ENCODE results near the gene CABLES1.
"Not testable (repeated sequence)": the region's sequence is repeated elsewhere in the genome, so short reads cannot be mapped to it uniquely, and the experiment has no call there.

Gene CABLES1

DNA sequence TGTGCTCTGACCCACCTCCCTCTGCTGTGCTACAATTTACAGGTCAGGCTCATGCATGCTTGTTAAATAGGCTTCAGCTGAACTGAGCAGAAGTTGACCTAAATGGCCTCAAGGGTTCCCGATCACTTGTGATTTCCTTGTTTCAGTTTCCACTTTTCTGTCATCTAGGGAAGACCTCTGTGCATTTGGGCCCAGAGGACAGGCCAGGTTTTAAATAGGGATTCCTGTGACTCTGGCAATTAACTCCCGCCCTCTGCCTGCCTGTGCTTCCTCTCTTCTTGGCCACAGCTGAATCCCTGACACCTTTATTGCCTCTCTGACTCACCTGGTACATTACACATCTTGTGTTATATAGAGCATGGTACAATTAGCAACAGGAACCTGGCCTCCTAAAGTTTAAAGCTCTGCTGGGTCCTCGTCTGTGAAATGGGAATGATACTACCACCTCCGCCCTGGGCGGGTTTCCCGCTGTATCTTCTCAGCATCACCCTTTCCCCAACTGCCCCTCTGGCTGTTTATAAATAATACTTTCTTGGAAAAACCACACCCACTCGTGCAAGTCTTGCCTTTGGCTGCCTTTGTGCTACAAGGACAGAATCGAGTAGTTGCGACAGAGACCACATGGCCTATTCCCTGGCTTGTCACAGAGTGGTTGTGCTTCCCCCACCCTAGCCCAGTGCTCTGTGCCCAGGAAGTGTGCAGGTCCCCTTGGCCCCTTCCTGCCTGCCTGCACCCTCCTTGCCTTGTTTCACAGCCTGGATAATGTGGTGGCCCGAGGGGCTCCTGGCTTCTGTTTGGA lies 7.9 kb downstream of the CABLES1 start:
- DNase-seq = no peak

DNA sequence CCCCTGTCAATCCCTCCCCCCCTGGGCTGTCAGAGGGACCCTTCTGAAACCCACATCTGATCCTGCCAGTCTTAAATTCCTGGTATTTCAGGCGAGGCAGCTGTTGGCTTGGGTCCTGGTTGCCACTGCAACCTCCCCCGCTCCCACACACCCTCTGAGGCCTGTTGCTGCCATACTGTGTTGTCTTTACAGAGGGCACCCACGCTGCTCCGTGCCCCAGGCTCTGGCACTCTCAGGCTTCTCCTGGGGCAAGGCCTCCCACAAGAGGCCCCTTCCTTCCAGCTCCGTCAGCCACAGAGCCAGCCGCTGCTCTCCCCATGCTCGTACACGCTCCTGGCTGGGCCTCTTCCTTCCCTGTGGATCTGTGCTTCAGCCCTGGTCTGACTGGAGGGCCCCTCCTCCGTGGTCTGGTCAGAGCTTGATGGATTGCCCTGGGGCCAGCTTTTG lies 8.6 kb downstream of the CABLES1 start:
- DNase-seq = no peak

DNA sequence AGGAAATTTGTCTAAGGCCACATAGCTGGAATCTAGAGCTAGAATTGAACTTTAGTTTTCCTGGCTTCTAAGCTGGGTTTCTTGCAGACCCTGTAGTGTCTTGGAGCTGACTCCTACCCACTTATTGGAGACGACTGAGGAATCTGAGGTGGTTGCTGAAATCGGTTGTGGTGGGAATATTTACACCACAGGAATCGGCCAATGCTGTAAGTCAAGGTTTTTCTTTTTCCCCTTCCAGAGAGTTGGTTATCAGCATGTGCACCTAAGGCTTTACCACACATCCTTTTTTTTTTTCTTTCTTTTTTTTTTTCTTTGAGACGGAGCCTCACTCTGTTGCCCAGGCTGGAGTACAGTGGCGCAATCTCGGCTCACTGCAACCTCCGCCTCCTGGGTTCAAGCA lies 9.4 kb downstream of the CABLES1 start:
- DNase-seq = no peak

DNA sequence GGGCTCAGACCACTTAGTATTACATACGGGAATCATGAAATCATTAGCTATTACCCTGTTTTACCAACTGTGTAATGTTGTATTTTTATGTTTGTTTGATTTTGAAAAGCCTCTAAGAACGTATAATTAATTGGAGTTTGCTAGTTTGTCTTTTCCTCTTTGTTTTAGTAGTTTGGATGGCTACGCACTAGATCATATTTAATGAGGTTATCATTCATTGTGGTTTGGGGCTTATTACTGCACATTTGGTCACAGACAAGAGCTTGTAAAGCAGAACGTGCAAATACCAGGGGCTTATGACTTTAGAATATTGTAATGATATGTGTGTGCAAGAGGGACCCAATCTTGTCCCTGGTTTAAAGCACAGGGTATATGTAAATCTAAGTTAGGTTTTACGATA lies 10.3 kb downstream of the CABLES1 start:
- no peak for DNase-seq

DNA sequence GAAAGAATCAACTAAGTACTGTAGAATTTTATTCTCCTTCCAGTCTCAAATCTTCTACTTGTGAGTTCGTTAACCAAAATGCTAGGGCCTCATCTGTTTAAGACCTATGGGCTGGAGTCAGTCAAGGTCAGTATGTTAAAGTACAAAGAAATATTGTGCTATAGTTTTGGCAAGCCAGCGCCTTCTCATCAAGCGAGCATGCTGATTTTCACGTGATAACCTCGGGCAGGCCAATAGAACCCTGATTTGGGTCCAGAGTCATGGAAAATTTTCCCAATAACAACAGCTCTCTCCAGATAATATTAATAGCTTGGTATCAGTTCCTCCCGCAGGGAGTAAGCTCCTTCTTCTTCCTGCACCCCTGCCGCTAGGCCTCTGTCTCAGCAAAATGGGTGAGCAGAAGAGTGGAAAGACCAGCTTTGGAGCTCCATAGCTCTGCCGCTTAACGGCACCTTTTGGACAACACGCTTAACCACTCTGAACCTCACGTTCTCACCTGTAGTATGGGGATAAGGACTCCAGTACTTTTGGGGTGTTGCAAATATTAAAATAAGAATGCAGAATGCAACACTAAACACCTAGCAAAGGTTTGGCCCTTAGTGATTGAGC lies 11.7 kb downstream of the CABLES1 start:
- DNase-seq = no peak

DNA sequence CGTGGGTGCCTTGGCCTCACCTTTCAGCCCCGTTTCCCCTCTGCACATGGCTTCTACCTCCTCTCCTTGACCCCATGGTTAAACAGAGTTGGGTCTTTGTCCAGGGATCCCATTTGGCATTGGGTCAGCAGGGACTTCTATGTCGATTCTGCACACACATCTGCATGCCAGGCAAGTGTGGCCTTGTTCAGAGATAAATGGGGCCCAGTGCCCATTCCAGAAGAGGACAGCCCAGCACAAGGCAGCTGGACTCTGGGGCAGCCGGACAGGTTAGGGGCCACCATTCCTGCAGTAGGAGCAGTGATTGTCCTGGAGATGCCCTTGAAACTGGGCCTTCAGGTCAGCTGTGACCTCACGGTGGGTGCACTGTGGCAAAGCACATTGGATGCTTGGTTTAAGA lies 13.1 kb downstream of the CABLES1 start:
- no peak for DNase-seq

DNA sequence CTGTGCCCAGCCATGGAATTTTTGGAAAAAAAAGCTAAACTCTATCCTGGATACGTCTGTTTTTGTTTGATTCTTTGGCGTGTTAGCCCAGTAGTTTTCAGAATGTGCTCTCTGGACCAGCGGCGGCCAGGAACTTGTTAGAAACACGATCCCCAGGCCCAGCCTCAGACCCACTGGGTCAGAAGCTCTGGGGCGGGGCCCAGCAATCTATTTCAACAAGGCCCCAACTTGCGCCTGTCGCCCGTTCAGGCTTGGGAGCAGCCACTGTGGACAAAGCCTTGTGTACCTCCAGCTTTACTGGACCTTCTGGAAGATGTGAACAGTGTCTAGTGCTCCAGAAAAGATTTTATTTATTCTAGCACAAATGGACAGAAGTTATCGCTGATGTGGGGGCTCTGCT lies 14.3 kb downstream of the CABLES1 start:
- no peak for DNase-seq

DNA sequence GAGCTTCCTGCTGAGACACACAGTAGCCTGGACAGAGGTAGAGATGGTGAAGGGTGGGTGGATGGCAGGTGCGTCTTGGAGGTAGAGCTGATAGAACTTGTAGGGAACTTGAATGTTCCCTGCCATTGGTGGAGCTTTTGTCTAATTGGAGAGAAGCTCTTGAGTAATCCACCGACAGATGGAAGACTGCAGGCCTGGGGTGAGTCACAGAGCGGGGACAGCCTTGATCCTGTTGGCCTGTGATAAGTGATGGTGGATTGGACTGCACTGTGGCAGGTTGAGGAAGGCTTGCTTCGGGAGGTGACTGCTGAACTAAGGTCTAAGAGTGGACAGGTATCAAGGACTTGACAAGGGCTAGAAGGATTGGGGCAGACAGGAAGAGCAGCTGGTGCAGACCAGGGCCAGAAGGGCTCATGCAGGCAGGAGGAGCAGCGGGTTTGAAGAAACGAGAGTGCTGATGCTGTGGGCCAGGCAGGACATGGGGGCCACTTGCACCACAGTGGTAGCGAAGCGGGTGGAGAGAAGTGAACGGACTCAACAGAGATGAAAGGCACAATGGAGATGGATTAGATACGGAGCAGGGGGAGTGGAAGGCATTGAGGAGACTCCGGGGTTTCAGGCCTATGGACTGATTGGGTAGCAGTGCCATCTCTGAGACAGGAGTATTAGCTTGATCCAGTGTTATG lies 16.3 kb downstream of the CABLES1 start:
- no peak for DNase-seq

DNA sequence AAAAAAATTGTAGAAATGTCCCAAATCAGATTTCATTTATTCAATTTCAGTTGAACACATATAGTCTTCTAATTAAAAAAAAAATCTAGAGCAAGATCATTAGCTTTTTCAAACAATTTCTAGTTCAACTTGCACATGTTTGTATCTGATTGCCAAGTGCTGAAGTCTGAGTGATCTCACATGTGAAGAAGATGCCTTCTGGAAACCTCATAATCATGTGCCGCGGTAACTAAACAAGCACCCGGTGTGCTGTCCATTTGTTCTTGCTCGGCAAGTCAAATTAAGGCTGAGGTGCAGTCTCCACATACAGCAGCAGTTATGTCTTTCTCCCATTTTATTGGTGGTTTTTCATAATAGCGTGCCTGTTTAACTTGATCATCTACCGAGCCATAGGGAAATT lies 18.7 kb downstream of the CABLES1 start:
- no peak for DNase-seq

DNA sequence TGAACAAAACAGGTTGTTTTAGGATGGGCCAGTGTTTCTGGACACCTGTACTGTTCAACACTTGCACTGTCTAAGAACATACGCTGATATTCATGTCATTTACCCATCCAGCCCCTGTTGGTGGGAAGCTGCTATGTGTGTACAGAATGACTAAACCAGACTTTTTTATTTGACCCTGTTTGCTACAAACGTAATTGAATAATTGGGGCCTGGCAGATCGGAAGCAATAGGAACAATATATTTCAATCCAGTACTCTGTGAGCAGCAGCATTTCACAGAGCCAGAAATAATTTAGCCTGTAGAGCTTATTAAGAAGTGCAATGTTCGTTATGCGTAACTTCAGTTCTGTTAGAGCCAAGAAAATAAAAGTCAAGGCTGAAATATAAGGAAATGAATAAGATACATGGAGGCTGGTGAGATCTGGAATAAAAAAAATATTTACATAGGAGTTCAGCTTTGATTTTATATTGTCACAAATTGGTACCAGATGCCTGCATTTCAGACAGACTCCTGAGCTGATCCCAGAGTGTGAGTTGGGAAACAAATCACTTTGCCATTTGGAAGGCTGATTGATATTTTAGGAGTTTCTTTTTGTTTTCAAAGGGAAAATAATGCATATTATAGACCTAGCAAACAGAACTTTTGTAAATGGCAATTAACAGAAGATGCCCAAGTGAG lies 19.7 kb downstream of the CABLES1 start:
- no peak for DNase-seq

DNA sequence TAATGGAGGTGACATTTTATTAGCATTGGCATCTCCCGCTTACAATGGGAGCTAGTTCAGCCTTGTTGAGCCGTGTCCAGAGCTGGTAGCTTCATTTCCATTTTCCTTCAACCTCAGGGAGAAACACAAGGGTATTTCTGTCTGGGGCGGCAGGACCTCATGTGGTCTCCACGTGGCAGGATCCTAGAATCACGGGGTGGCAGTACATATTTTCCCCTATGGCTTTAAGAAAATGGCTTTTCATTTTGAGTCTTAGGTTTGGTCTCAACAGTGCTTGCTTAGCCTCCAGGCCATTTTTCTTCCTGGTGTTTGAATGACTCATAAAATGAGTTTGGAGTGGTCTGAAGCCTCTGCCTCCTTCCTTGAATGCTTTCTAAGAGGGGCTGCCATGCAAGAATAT lies 20.3 kb downstream of the CABLES1 start:
- no peak for DNase-seq

DNA sequence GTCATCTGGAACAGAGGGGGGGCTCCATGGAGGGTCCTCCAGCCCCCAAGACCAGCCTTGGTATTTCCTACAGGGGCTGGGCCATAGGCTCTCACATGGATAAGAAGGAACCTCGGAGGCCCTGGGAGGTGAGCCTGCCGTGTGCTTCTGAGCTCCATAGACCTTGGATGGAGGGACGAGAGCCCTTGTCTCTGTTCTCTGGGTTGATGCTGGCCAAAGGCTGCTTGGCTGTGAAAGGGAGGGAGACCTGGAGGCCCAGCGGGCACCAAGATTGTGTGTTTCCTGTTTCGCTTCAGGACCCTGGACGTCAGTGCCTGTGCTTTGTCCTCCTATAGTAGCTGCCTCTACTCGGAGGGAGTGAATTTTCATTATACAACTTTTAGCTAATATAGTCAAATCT lies 20.8 kb downstream of the CABLES1 start:
- no peak for DNase-seq

DNA sequence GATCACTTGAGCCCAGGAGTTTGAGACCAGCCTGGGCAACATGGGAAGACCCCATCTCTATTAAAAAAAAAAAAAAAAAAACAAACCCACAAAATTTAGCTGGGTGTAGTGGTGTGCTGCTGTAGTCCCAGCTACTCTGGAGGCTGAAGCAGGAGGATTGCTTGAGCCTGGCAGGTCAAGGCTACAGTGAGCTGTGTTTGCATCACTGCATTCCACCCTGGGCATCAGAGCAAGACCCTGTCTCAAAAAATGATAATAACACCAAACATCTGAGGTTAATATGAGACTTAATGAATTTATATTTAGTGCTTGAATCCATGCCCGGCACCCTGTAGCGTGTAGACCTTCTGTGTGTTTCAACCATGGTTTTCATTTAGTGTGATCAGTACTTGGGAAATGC lies 22.8 kb downstream of the CABLES1 start:
- DNase-seq = no peak

DNA sequence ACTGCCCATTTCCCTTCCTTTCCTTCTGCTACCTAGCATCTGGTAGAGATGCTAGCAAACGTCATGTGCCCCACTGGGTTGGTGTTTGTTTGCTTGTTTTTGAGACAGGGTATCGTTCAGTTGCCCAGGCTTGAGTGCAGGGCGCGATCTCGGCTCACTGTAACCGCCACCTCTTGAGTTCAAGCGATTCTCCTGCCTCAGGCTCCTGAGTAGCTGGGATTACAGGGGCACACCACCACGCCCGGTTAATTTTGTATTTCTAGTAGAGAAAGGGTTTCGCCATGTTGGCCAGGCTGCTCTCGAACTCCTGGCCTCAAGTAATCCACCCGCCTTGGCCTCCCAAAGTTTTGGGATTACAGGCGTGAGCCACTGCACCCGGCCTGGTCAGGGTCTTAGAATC lies 23.6 kb downstream of the CABLES1 start:
- DNase-seq = not testable (repeated sequence)

DNA sequence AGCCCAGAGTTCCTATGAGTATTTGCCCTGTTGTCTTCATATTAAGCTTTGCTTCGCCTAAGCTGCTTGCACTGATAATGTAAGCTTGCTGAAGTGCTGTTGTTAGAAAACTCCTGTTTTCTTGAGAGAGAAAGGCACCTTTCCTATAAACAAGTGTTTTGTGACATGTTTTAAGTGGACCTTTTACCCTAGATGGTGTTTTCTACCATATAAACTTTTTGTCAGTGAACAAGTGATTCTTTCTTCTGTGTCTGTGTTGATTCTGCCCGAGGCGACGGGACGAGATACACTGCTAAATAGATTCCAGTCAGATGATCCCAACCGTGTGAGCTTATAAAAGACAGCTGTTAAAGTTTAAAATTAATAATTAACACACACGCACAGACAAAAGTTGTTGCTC lies 24.1 kb downstream of the CABLES1 start:
- no peak for DNase-seq

DNA sequence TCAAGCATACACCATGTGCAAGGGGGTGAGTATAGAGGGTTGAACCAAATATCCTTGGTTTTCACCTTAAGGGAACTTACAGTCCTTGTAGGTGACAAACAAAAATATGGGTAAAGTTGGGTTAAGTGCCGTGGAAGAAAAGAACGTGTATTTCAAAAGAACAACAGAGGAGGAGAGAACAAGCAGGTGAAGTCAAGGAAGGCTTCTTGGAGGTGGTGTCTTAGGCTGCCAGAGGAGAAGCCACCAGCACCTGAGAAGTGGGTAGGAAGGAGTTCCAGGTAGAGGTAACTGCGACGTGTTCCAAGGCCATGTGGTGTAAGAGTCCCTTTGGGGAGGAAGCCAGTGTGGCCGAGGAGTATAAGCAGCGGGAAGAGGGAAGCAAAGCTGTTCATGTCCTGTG lies 27.2 kb downstream of the CABLES1 start:
- DNase-seq = no peak

DNA sequence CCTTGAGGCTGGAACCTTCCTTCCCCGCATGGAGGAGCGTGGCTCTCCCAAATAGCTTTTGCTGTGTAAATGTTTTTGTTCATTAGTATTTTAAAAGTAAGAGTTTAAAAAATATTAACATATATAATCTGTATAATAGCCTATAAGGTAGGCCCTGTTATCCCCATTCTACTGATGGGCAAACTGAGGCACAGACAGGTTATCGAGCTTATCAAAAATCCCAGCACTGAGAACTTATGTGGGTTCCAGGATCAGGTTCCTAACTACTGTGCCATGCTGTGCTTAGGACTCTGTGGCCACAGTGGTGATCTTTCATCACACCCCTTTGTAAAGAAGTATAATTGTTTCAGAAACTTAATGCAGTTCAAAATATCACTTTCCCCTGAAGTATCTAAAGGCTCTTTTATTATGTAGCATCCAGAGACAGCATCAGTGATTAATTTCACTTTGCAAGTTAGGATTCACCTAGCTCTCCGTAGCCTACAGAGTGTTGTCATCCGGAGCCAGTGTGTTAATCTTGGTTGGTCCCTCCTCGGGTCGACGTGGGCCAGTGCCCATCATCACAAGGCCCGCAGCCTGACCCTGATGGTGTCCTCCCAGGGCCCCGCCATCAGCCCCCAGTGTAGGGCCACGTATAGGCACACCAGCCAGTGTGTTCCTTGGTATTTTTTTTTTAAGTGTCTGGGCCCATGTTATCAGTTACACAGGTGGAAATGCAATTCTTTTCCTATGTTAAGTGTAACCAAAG lies 28.7 kb downstream of the CABLES1 start:
- DNase-seq = no peak

DNA sequence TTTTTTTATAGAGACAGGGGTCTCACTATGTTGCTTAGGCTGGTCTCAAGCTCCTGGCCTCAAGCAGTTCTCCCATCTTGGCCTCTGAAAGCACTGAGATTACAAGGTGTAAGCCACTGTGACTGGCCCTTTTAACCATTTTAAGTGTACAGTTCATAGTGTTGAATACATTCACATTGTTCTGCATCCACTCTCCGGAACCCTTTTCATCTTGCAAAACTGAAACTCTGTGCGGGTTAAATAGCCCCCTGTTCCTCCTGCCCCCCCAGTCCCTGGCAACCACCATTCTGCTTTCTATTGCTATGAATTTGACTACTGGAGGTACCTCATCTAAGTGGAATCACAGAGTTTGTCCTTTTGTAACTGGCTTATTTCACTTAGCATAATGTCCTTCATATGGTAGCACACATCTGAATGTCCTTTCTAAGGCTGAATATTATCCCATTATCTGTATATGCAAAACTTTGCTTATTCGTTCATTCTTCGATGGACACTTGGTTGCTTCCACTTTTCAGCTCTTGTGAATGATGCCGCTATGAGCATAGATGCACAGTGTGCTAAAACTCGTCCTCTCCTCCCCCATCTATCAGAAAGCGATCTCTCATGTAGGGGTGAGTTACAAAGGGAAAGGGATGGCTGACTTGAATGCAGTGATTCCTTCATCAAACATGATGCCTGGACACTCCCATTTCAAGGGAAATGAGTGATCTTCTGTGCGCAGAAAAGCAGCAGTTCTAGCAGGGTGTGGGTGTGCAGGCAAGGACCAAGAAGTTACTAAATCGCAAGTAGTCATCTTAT lies 30.2 kb downstream of the CABLES1 start:
- no peak for DNase-seq

DNA sequence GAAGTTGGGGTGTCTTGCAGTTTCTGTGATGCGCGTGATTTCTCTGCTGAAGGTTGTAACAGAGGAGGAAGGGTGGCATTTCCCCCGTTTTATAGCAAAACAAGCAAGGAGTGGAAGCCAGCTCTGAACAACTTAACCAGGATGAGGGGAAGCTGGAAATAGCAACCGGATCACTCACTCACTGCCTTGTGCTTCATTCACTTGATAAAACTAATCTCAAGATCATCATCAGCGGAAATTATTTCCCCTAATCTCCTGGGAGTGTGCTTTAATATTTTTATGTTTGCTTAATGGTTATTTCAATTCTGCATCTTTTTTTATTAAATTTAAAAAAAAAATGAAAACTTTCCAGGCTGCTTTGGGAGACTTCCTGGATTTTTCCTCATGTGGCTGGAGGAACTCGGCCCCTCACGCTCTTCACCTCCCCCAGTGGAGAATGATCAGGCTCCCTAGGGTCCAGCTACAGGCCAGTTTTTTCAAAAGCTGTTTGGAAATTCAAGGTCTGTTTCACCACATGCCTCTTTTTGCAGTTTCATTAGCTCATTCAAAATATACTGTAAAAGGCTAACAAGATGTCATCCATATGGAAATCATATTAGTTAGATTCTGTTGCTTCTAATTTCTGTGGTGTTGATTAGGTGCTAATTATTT lies 31.7 kb downstream of the CABLES1 start:
- no peak for DNase-seq

DNA sequence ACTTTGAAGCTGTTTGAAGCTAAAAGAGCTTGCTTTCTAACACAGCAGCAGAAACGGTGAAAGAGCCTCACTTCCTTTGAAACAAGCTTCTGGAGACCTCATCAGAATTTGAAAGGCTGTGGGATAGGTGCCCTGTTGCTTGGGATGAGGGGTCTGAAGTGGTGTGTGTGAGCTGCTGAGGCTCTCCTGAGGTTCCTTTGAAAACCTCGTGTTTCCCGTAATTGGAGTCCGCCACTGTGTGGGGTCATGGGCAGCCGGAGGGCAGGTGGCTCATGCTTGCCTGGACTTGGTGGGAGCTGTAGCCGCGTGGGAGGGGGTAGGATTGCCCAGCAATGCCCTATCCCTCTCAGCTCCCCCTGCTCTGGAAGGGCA lies 34.4 kb downstream of the CABLES1 start:
- DNase-seq = no peak

DNA sequence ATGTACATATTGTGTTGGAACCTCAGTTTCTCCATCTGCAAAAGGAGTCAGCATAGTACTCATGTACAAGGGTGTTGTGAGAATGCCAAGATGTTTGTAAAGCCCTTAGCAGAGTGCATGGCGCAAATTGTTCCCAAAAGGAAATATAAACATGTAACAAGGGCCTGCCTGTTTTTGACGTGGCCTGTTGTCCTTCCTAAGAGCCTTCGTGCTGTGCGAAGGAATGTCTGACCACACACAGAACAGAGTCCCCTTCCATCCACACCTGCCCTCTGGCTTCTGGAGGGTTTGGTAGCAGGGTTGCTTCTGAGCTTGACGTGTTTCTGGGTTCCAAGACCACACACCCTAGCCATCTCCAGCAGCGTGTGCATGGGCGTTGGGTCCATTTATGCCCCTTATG lies 34.9 kb downstream of the CABLES1 start:
- DNase-seq = no peak

All from NCI-H748 treated with DMSO at 0.1 percent for 48 hours (cell line).